Stimulated activated CD8-positive, alpha-beta memory T cell treated with anti-CD3 and anti-CD28 coated beads, Interleukin-7, amount 100 ng/mL, for 48 hours (primary cell): ENCODE data around the gene MAP1LC3B2.
"Not testable (repeated sequence)": the region's sequence is repeated elsewhere in the genome, so short reads cannot be mapped to it uniquely, and the experiment has no call there.

Experiments used
- DNase-seq, 2 donors: peaks; one replicate each; pipeline ENCODE4 v3.0.0-alpha.2; 2020; ENCODE audit warnings: low read depth in 1 of 2; ENCODE audit errors: extremely low read depth in 1 of 2

Gene MAP1LC3B2

DNA sequence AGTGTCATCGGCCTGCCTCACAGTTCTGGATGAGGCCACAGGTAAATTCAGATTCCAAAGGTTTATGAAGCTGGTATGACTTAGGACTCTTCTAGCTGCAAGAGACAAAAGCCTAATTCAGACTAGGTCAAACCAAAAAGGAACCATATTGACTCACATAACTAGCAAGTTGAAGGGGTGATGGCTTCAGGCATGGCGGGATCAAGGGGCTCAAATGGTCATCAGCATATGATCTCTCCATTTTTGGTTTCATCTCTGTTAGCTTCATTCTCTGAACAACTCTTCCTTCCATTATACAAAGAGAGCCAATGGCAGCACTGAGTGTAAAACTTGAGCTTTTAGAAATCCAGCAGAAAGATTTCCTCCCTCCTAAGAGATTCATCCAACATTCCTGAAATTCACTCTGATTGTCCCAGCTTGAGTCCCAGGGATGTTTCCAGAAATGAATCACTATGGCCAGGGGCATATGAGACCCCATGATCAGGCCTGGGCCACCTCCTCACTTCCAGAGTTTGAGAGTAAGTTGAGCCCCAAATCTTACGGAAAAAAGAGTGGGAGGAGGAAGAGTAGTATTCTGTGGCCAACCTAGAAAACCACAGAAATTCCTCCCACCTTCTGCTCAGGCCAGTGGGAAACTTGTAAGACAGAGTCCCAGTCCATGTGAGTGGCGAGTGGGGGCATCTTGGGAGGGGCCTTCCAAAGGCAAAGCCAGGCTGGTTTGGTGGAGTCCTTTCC lies 2.0 kb upstream of the MAP1LC3B2 start:
- no peak for DNase-seq

DNA sequence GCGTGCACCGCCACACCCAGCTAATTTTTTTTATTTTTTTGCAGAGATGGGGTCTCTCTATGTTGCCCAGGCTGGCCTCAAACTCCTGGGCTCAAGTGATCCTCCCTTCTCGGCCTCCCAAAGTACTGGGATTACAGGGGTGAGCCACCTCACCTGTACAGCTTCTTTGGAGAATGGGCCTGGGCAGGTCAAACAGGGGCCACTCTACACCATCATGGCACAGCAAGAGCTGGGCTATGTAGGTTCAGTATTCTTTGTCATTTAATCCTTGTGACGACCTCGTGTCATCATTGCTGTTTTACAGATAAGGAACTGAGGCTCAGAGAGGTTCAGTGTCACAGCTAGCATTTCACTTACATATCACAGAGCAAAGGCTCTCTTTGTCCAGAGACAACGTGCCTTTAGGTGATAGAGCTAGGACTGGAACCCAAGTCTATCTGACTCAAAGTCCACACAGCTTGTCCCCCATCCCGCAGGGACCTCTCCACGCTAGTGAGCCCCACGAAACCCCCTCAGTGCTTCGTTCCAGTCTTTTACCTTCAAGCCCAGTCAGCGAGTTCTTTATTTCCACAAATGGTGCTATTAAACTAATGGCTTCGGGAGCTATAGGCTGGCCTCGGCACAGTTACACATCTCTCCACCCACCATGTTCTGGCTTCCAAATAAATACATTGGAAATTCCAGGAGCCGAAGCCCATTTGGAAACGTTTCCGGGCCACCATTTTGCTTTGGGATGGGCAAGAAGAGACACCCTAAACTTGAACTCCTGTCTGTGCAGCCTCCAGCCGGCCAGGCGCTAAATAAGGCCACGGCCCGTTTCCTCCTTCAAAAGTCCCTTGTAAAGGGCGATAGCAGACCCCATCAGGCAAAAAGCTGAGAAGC lies 660 bp upstream of the MAP1LC3B2 start:
- no peak for DNase-seq

DNA sequence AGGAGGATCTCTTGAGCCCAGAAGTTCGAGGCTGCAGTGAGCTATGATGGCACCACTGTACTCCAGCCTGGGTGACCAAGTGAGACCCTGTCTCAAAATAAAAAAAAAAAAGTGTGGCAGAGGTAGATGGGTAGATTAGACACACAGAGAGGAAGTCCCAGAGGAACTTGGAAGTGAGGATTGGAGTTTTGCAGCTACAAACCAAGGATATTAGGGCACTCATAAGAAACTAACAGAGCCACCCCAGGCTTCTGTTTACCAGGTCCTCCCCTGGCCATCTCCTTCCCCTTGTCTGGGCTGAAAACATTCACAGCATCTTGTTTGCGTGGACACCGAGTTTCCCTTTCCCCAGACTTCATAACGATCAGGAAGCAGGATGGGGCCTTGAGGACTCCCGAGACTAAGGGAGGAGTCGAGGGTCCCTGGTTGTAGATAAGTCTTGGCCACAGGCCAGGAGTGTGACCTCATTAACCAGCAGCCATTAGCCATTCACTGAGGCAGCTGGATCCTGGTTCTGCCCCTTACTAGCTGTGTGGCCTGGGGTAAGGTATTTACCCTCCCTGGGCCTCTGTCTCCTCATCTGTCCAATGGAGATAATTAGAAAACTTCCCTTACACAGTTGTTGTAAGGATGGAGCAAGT lies 2.1 kb downstream of the MAP1LC3B2 start:
- no peak for DNase-seq

DNA sequence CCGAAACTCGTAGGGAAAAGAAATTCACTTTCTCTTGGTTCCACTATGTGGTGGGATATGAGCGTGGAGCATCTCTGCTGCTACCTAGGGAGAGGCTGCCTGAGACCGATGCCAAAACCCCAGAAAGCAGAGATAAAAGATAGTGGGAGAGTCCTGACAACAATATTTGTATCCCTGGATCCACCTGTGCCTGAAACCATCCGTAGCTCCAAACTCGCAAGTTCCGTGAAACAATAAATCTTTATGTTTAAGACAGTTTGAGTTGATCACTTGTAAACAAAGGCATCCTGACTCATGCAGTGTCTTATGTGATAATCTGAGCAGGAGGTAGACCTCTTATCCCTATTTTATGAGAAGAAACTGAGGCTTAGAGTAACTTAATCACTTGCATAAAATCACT lies 2.9 kb downstream of the MAP1LC3B2 start:
- DNase-seq, result no peak

DNA sequence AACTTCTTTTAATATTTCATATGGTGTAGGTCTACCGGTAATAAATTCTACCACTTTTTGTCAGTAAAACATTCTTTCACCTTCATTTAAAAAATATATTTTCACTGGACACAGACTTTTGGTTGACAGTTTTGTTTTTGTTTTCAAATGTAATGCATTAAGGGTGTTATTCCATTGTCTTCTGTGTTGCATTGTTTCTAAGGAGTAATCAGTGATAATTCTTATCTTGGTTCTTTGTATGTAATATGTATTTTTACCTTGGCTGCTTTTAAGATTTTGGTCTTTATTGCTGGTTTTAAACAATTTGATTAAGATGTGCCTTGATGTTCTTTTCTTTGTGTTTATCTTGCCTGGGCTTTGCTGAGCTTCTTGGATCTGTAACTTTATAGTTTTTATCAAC lies 4.1 kb downstream of the MAP1LC3B2 start:
- no peak for DNase-seq

DNA sequence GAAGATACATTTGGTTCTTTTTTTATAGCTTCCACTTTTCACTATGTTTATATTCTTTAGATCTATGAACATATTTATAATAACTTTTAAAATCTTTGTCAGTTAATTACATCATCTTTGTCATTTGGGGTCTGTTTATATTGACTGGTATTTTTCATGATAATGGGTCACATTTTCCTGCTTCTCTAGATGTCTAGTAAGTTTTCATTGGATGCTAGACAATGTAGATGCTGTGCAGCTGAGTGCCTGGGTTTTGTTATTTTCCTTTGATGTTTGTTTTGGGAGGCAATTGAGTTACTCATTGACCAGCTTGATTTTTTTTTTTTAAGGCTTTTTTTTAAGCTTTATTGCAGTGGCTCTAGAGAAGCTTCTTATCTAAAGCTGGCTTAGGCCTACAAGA lies 4.9 kb downstream of the MAP1LC3B2 start:
- no peak for DNase-seq

DNA sequence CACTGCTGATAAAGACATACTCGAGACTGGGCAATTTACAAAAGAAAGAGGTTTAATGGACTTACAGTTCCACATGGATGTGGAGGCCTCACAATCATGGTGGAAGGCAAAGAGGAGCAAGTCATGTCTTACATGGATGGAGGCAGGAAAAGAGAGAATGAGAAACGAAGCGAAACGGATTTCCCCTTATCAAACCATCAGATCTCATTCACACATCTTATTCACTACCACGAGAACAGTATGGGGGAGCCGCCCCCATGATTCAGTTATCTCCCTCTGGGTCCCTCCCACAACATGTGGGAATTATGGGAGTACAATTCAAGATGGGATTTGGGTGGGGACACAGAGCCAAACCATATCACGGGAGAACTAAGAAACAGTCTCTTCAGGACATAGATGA lies 6.0 kb downstream of the MAP1LC3B2 start:
- DNase-seq, result not testable (repeated sequence)

DNA sequence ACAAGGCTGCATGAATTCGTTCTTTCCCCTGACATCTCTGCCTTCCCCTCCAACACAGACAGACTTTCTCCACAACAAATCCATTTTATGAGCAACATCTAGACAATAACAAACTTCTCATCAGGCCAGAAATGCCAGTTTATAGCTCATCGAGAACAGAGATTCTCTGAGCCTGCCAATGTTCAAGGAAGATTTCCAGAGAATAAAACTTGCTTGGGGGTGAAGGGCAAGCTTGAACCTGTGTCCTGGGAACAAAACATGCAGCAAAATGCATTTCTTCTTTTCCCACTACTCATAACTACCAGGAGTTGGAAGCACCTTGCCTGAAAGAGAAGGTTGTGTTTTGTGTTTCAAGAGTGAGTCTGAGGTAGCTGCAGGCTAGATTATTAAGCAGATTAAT lies 6.8 kb downstream of the MAP1LC3B2 start:
- no peak for DNase-seq

DNA sequence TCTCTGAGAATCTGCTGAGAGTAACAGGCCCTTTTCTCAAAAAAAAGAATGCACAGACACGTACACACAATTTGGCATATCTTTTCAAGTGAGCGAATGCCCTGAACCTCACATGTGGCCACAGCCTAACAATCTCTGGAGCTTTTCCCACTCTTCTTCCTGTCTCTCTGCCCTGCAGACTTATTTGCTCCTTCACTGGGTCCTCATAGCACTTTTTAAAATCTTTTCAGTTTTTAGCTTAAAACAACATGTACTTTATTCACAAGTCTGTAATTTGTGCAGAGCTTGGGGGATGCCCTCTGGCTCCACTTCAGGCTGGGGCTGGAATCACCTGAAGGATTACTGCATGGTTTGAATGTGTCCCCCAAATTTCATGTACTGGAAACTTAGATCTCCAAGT lies 9.0 kb downstream of the MAP1LC3B2 start:
- DNase-seq, result no peak

DNA sequence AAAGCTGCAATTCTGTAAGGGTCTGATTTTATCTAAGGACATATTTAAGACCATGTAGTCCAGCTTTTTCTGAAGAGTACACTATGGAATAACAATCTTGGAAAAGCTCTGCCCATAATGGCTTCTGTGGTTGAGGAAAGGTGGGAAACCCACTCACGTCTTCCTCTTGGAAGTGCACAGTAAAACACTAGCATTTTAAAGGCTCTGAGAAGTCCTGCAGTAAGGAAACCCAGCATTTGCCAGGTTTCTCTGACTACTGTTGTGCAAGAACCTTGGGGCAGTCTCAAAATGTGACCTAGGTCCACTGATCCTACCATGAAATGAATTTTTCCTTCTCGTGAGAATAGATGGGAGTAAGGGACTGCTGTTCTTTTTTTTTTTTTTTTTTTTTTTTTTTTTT lies 11.9 kb downstream of the MAP1LC3B2 start:
- DNase-seq, result no peak

DNA sequence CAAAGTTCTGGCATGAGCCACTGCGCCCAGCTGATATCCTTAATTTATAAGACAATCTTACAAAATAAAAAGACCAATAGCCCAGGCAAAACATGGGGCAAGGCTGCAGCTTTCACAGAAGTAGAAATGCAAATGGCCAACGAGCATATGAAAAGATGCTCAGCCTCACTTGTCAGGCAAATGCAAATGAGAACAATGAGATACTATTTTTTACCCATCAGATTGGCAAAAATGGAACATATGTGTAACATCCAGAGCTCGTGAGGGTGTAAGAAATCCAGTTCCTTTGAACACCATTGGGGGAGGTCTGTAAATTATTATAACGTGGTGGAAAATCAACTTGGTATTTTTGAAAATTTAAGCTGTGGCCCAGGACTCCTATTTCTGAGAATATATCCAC lies 14.6 kb downstream of the MAP1LC3B2 start:
- no peak for DNase-seq

DNA sequence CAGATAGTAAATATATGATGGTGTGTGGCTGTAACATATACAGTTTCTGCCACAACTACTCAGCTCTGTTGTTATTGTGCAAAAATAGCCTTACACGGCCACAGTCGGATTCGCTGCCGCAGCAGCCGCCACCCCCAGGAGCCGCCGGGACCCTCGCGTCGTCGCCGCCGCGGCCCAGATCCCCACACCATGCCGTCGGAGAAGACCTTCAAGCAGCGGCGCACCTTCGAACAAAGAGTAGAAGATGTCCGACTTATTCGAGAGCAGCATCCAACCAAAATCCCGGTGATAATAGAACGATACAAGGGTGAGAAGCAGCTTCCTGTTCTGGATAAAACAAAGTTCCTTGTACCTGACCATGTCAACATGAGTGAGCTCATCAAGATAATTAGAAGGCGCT lies 16.6 kb downstream of the MAP1LC3B2 start:
- not testable (repeated sequence) for DNase-seq

DNA sequence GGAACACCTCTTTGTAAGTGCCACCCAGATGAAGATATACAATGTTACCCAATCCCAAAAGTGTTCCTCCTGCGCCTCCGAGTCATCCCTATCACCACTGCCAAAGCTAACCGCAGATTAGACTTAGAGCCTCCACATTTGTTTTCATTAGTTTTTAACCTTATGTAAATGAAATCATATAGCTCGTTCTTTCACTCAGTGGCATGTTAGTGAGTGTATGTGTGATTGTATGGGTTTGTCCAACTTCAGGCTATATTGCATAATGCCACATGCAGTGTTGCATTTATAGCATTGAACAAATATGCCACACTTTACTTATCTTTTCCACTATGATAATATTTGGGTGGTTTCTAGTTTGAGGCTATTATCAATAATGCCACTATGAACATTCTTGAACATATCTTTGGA lies 18.0 kb downstream of the MAP1LC3B2 start:
- DNase-seq, result no peak

DNA sequence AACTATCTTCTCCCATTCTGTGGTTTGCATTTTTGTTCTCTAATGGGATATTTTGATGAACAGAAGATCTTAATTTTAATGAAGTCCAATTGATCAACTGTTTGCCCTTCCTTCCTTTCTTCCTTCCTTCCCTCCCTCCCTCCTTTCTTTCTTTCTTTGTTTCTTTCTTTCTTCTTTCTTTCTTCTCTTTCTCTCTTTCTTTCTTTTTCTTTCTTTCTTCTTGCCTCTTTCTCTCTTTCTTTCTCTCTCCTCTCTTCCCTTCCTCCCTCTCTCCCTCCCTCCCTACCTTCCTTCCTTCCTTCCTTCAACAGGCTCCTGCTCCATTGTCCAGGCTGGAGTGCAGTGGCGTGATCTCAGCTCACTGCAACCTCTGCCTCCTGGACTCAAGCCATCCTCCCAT lies 18.9 kb downstream of the MAP1LC3B2 start:
- DNase-seq, result no peak

DNA sequence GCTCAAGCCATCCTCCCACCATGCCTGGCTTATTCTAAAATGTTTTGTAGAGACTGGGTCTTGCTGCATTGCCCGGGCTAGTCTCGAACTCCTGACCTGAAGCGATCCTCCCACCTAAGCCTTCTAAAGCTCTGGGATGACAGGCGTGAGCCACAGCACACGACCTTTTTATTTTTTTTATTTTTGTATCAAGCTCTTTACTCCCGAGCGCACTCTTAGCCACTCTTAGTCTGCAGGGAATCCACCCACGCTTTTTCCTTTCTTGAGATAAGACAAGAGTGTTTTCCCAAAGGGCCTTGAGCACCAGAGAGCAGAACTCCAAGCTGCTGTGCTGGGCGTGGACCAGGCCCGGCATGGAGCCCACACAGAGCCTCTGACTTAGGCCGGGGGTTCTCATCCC lies 23.4 kb downstream of the MAP1LC3B2 start:
- no peak for DNase-seq

DNA sequence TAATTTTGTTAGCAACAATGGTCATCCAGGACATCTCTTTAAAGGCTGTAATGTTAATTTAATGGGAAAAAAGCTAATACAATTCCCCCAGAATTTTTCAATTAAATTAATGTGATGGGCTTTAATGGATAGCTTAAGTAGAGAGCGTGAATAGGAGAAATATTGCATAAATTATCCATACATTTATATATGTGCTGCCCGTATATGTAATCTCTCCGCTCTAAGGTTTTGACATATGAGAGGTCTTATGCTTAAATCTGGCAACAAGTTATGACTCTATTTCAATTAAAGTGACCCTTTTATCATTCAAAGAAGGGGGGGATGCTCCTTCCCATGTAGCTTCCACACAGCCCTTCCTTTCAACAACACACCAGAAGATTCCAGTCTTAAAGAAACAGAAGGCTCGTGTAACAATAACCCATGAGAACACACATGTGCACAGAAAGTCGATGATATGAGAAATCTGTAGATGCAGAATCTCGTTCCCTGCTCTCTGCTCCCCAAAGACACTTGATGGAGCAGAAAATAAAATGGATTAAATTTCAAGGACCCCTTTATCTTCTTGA lies 24.0 kb downstream of the MAP1LC3B2 start:
- no peak for DNase-seq

DNA sequence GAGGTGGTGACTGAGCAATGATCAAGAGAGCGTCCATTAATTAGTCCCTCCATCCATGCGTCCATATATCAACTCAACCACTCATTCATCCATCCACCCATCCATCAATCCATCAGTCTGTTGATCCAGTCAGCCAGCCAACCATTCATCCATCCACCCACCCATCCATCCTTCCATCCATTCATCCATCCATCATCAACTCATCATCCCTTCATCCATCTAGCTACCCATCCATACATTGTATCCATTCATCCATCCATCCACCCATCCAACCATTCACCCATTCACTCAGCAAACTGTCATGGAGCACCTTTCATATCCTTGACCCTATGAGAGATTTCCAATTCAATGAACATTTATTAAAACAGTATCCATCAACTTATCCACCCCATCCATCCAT lies 28.1 kb downstream of the MAP1LC3B2 start:
- no peak for DNase-seq

DNA sequence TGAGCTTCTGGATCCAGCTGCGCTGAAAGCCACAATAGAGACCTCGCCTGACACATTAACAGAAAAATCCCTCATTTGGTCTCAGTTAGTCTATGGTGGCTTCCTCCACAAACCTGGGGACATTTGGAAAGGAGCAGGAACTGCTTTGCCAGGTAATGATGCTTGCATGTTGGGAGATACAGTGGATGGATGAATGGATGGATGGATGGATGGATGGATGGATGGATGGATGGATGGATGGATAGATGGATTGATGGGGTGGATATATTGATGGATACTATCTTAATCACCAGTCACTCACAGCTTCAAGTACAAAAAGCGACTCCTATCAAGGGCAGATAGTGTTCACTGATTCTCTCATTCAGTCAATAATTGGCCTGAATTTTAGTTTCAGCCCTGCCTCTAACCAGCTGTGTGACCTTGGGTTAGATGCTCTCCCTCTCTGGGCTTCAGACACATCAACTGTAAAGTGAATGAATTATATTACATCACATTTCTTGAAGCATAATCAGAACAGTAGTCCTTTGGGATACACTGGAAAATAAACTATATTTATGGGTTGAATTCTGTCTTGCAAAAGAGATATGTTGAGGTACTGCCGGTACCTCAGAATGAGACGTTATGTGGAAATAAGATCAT lies 29.3 kb downstream of the MAP1LC3B2 start:
- DNase-seq, result no peak

DNA sequence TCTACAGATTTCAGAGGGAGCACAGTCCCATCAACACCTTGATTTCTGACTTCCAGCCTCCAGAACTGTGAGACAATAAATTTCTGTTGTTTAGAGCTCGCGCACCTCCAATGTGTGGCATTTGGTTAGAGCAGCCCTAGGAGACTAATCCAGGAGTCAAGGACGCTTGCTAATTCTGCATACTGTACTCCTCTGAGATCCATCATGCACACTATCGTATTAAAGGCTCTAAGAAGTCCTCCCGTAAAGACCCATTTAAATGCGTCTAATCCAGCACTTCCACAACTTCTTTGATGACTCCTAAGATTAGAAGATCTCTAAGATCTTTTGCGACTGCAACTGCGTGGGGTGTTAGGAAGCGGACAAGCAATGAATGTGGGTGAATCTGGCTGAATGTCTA lies 30.4 kb downstream of the MAP1LC3B2 start:
- DNase-seq, result no peak

DNA sequence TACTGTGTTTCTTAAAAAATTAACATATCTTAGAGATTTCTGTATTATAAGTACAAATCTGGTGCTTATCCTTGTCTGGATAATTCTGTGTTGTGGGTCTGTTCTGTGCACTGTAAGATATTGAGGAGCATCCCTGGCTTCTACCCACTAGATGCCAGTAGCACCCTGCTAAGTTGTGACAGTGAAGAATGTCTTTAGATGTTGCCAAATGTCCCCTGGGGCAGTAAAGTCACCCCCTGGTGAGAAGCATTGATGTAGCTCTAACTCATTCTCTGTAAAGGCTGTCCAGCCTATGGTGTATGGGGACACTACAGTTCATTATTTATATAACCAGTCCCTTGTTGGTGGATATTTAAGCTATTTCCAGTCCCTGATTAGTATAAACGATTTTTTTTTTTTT lies 31.4 kb downstream of the MAP1LC3B2 start:
- no peak for DNase-seq
